H1 (cell line): Measurements from ENCODE around the gene DLK2. TPM values are rescaled to one million over a fixed set of nuclear protein-coding genes. Genes with fewer than 3 reads are reported as not detected.

Source experiments
- CTCF ChIA-PET: fragments of 300-600 bp; sonication (Branson Sonifier 250); formaldehyde crosslinking; loops from one replicate; lab custom pipeline; 2021; ENCODE audit not compliant: partially characterized antibody; lab: Charles Lee
- POLR2A ChIA-PET: fragments of 300-600 bp; sonication (Branson Sonifier 250); formaldehyde crosslinking; loops from one replicate; lab custom pipeline; 2021; ENCODE audit warnings: inconsistent platforms; ENCODE audit not compliant: partially characterized antibody; lab: Charles Lee
- DNase-seq, 2 experiments: peaks; one replicate each; pipeline versions ENCODE4 v3.0.0 to v3.0.0-alpha.2; 2010 to 2022; ENCODE audit warnings: low spot score in 2 of 2, low read depth in 1 of 2, mixed read lengths in 1 of 2
- FAIRE-seq: peaks from 2 replicates; lab custom pipeline; 2011; peaks lifted over from hg19 to GRCh38; lab: Jason Lieb, UNC
- H2AFZ ChIP-seq: 2 replicates; pipeline ENCODE4 v1.8.1; 2012; ENCODE audit warnings: low read length, inconsistent platforms
- H2AK5ac ChIP-seq: 2 replicates; pipeline ENCODE4 v1.6.1; 2013; ENCODE audit warnings: low read depth, low read length
- H2BK120ac ChIP-seq: replicated peaks from 2 replicates; pipeline ENCODE3; 2013; ENCODE audit warnings: low read depth, low read length, inconsistent platforms
- H2BK12ac ChIP-seq: 2 replicates; pipeline ENCODE4 v1.6.1; 2013; ENCODE audit warnings: low read depth, low read length
- H2BK15ac ChIP-seq: 2 replicates; pipeline ENCODE4 v1.6.1; 2013; ENCODE audit warnings: low read length
- H2BK20ac ChIP-seq: 2 replicates; pipeline ENCODE4 v1.6.1; 2013; ENCODE audit warnings: low read length
- H2BK5ac ChIP-seq: 2 replicates; pipeline ENCODE4 v1.6.1; 2013; ENCODE audit warnings: low read depth, low read length
- H3K14ac ChIP-seq: 2 replicates; pipeline ENCODE4 v1.6.1; 2013; ENCODE audit warnings: inconsistent platforms; ENCODE audit not compliant: insufficient read length
- H3K18ac ChIP-seq: 2 replicates; pipeline ENCODE4 v1.6.1; 2013; ENCODE audit warnings: low read length; ENCODE audit errors: extremely low read depth
- H3K23ac ChIP-seq: 2 replicates; pipeline ENCODE4 v1.6.1; 2013; ENCODE audit warnings: inconsistent platforms; ENCODE audit not compliant: insufficient read length
- H3K23me2 ChIP-seq: 2 replicates; pipeline ENCODE4 v1.6.1; 2013; ENCODE audit warnings: low read depth, low read length
- H3K27ac ChIP-seq: 2 replicates; pipeline ENCODE4 v1.6.1; 2011; ENCODE audit warnings: low read depth, low read length, inconsistent platforms
- H3K27me3 ChIP-seq, 4 experiments: replicated peaks in 1 of 4; 1 replicate in 1 of 4; 2 replicates in 3 of 4; pipeline versions ENCODE4 v1.6.1 to v1.8.1; 2011 to 2013; ENCODE audit warnings: low read length in 3 of 4, mild to moderate bottlenecking in 3 of 4, inconsistent platforms in 2 of 4, mixed read lengths in 2 of 4, moderate library complexity in 1 of 4; ENCODE audit not compliant: control insufficient read depth in 3 of 4, insufficient read depth in 3 of 4; ENCODE audit errors: extremely low read depth in 1 of 4
- H3K36me3 ChIP-seq, 4 experiments: 2 replicates each; pipeline versions ENCODE4 v1.6.1 to v1.8.1; 2011 to 2013; ENCODE audit warnings: mild to moderate bottlenecking in 4 of 4, low read length in 3 of 4, moderate library complexity in 2 of 4, control low read depth in 1 of 4, inconsistent platforms in 1 of 4; ENCODE audit not compliant: insufficient read depth in 4 of 4, control insufficient read depth in 2 of 4
- H3K4ac ChIP-seq: replicated peaks from 2 replicates; pipeline ENCODE3; 2013; ENCODE audit warnings: low read length, low read depth, mixed read lengths, inconsistent platforms; ENCODE audit not compliant: insufficient read length
- H3K4me1 ChIP-seq, 4 experiments: replicated peaks in 1 of 4; 1 replicate in 1 of 4; 2 replicates in 3 of 4; pipeline versions ENCODE4 v1.6.1 to v1.8.1; 2011 to 2013; ENCODE audit warnings: low read length in 3 of 4, inconsistent platforms in 2 of 4, mixed read lengths in 1 of 4; ENCODE audit not compliant: insufficient read depth in 4 of 4, control insufficient read depth in 3 of 4
- H3K4me2 ChIP-seq, 2 experiments: 2 replicates each; pipeline versions ENCODE4 v1.6.1 to v1.8.1; 2011 to 2013; ENCODE audit warnings: low read depth in 2 of 2, low read length in 2 of 2, control low read depth in 1 of 2, inconsistent platforms in 1 of 2, mild to moderate bottlenecking in 1 of 2; ENCODE audit not compliant: insufficient read depth in 1 of 2
- H3K4me3 ChIP-seq, 4 experiments: fragments of 200-600, 300-600 bp in 1 of 4; sonication (generic), shearing (Covaris generic), sonication (Bioruptor Twin) in 1 of 4; 2 replicates each; pipeline versions ENCODE4 v1.5.1 to v1.8.1; 2011 to 2016; ENCODE audit warnings: low read length in 4 of 4, low read depth in 3 of 4, control low read depth in 2 of 4, inconsistent platforms in 2 of 4, mild to moderate bottlenecking in 2 of 4, mixed read lengths in 1 of 4, moderate library complexity in 1 of 4; ENCODE audit not compliant: insufficient read depth in 2 of 4; ENCODE audit errors: extremely low read depth in 1 of 4
- H3K56ac ChIP-seq: replicated peaks from 2 replicates; pipeline ENCODE3; 2013; ENCODE audit warnings: low read depth, mild to moderate bottlenecking, mixed read lengths, low read length, inconsistent platforms; ENCODE audit not compliant: insufficient read length
- H3K79me1 ChIP-seq: 2 replicates; pipeline ENCODE4 v1.6.1; 2013; ENCODE audit warnings: low read depth, low read length, control low read depth
- H3K79me2 ChIP-seq, 2 experiments: 2 replicates each; pipeline versions ENCODE4 v1.6.1 to v1.8.1; 2012 to 2013; ENCODE audit warnings: low read length in 2 of 2, mild to moderate bottlenecking in 2 of 2, inconsistent platforms in 1 of 2; ENCODE audit not compliant: insufficient read depth in 2 of 2, control insufficient read depth in 1 of 2
- H3K9ac ChIP-seq, 4 experiments: replicated peaks in 1 of 4; 1 replicate in 1 of 4; 2 replicates in 3 of 4; pipeline versions ENCODE4 v1.6.1 to v1.8.1; 2011 to 2013; ENCODE audit warnings: low read depth in 3 of 4, low read length in 3 of 4, control low read depth in 2 of 4, mild to moderate bottlenecking in 2 of 4, moderate library complexity in 2 of 4, inconsistent platforms in 1 of 4; ENCODE audit errors: extremely low read depth in 1 of 4
- H3K9me3 ChIP-seq, 2 experiments: 2 replicates each; pipeline versions ENCODE4 v1.6.1 to v1.8.1; 2012 to 2013; ENCODE audit warnings: mild to moderate bottlenecking in 2 of 2, moderate library complexity in 2 of 2, control low read depth in 1 of 2, inconsistent platforms in 1 of 2, low read depth in 1 of 2, low read length in 1 of 2, mixed read lengths in 1 of 2; ENCODE audit not compliant: insufficient read depth in 2 of 2
- H4K20me1 ChIP-seq, 2 experiments: replicated peaks in 1 of 2; 2 replicates each; pipeline versions ENCODE3 to v1.8.1; 2011 to 2013; ENCODE audit warnings: inconsistent platforms in 2 of 2, low read length in 2 of 2, mild to moderate bottlenecking in 1 of 2; ENCODE audit not compliant: insufficient read depth in 2 of 2, control insufficient read depth in 1 of 2
- H4K5ac ChIP-seq: 2 replicates; pipeline ENCODE4 v1.6.1; 2013; ENCODE audit warnings: low read length, low read depth, mixed read lengths, inconsistent platforms; ENCODE audit not compliant: insufficient read length
- H4K8ac ChIP-seq: 2 replicates; pipeline ENCODE4 v1.8.0; 2013; ENCODE audit warnings: mild to moderate bottlenecking, moderate library complexity, low read length, inconsistent platforms; ENCODE audit not compliant: insufficient read depth; ENCODE audit errors: extremely low read depth
- H4K91ac ChIP-seq: replicated peaks from 2 replicates; pipeline ENCODE3; 2013; ENCODE audit warnings: low read length, mixed read lengths, inconsistent platforms; ENCODE audit not compliant: insufficient read length
- HDAC6 ChIP-seq: IDR thresholded peaks from one replicate; pipeline ENCODE4 v1.7.1; 2012; ENCODE audit warnings: low read depth, mild to moderate bottlenecking, inconsistent platforms, low read length, moderate library complexity
- POLR2A ChIP-seq, 2 experiments: IDR thresholded peaks; 1 replicate in 1 of 2; 2 replicates in 1 of 2; pipeline ENCODE4 v1.6.1; 2011; ENCODE audit warnings: low read depth in 2 of 2, low read length in 2 of 2, mild to moderate bottlenecking in 2 of 2; ENCODE audit errors: control extremely low read depth in 1 of 2
- YY1 ChIP-seq: IDR thresholded peaks from 2 replicates; pipeline ENCODE4 v1.6.1; 2011; ENCODE audit warnings: low read depth, mild to moderate bottlenecking, low read length
- WGBS, 2 experiments: shearing (Covaris generic) in 1 of 2; methylation state at CpG; one replicate each; pipeline versions ENCODE4 v1.1.6 to v1.1.7; 2013 to 2015; ENCODE audit warnings: low lambda C conversion rate in 2 of 2, mixed read lengths in 2 of 2, inconsistent platforms in 1 of 2, low coverage in 1 of 2, missing lambda C conversion rate in 1 of 2; ENCODE audit not compliant: insufficient replicate concordance in 2 of 2, insufficient coverage in 1 of 2, insufficient read length in 1 of 2; ENCODE audit errors: extremely low coverage in 1 of 2, missing lambda C conversion rate in 1 of 2; 5-methylcytosine and 5-hydroxymethylcytosine counted together
- polyA plus RNA-seq, 7 experiments: library from polyadenylated mRNA; depleted of rRNA in 3 of 7; stranded (reverse) in 5 of 7; unstranded in 2 of 7; fragments of >200 nt in 5 of 7; fragments of 200-250 nt in 2 of 7; gene quantifications; 1 replicate in 5 of 7; 2 replicates in 1 of 7; 4 replicates in 1 of 7; pipeline versions ENCODE4 v1.2.1 to v1.2.3, GENCODE V29; 2011 to 2013; ENCODE audit warnings: missing spikeins in 2 of 7, mixed read lengths in 2 of 7
- total RNA-seq: library from RNA; stranded (reverse); fragmentation: NEBNext Ultra II Directional; extraction: Animal tissue kit (Norgen Biotek cat#: 25700); gene quantifications from 2 replicates; pipeline ENCODE4 v1.2.1, GENCODE V29; 2021

The DLK2 gene
- total and polyA plus RNA-seq, 2 of the 8 experiments (the other 6 are each of a cell fraction or from before 2014, with no cell fraction given), result 0.37 to 0.80 TPM

- no peak overlapping the region for H2BK20ac ChIP-seq
- no peak overlapping the region for H3K56ac ChIP-seq
- ChIA-PET CTCF (interaction anchor here (0.6 to 1.1 kb wide), 2 partner anchors 16 to 34 kb away, joined by 3 read pairs; no protein-coding TSS in a partner anchor), POLR2A (interaction anchor here (1.0 kb wide), 1 partner anchor 24 kb away, joined by 3 read pairs; no protein-coding TSS in a partner anchor)
- H3K4me3 ChIP-seq, result no peak overlapping the region
- H3K9ac ChIP-seq, result no peak overlapping the region
- H4K20me1 ChIP-seq, result no peaks in the 10 kb centered on the region
- H2BK120ac ChIP-seq, result no peak overlapping the region
- no peak overlapping the region for H2BK12ac ChIP-seq
- FAIRE-seq (no peak), DNase-seq (no peak)
- H4K8ac ChIP-seq, result no peak overlapping the region
- no peak overlapping the region for H3K4ac ChIP-seq
- H3K4me2 ChIP-seq, result no peak overlapping the region
- H3K14ac ChIP-seq, result no peak overlapping the region
- H3K23ac ChIP-seq, result no peak overlapping the region
- H3K27ac ChIP-seq, result no peak overlapping the region
- no peaks in the 10 kb centered on the region for H3K79me2 ChIP-seq
- no peak overlapping the region for H4K91ac ChIP-seq
- H2BK15ac ChIP-seq, result no peak overlapping the region
- H3K18ac ChIP-seq, result no peak overlapping the region
- no peaks in the 10 kb centered on the region for H3K4me1 ChIP-seq
- WGBS, 2 experiments, result 69% methylated on average over 5 of the region's 5 CpGs; no CpG with 5 or more reads in 1 of the 2 experiments
- H2BK5ac ChIP-seq, result no peak overlapping the region
- no peak overlapping the region for H4K5ac ChIP-seq
- peaks cover 0 to 4% of the 10 kb centered on the region in 2 experiments; a peak in 1 of 4 replicates for H3K9me3 ChIP-seq
- H3K79me1 ChIP-seq, result no peaks in the 10 kb centered on the region
- H2AK5ac ChIP-seq, result no peak overlapping the region
- H3K27me3 ChIP-seq, result no peaks in the 10 kb centered on the region; a peak in 1 of 7 replicates
- H3K36me3 ChIP-seq, result no peaks in the 10 kb centered on the region
- no peak overlapping the region for H2AFZ ChIP-seq
- no peaks in the 10 kb centered on the region for H3K23me2 ChIP-seq
- TF ChIP-seq POLR2A (IDR thresholded peaks at IDR 0.05; ENCODE audit: control extremely low read depth in 1 of 2, low read depth in 2 of 2, low read length in 2 of 2) (no peak), HDAC6 (no peak), YY1 (no peak)
Measured at GRCh38 chr6:43420012-43420709, 35.2 kb downstream of the DLK2 start.
